HEK293 (cell line): ENCODE data around the gene PBX3.

Source experiments
- CTCF ChIA-PET: fragments of 350-600 bp; formaldehyde crosslinking; extraction: SDS; loops from one replicate; lab custom pipeline; 2021; ENCODE audit warnings: antibody characterized with exemption; lab: Yijun Ruan, JAX
- POLR2A ChIA-PET: fragments of 300-600 bp; formaldehyde crosslinking; extraction: SDS; loops from one replicate; lab custom pipeline; 2020; ENCODE audit warnings: antibody characterized with exemption, inconsistent platforms; lab: Yijun Ruan, JAX
- H3K27ac ChIP-seq: fragments of 200-500 bp; sonication (Bioruptor generic); 2 replicates; pipeline ENCODE4 v1.5.1; 2014; ENCODE audit warnings: low read depth, low read length, control low read depth, inconsistent platforms; ENCODE audit errors: extremely low read depth
- H3K36me3 ChIP-seq, 2 experiments: fragments of 200-500 bp in 1 of 2; sonication (Bioruptor generic) in 1 of 2; 1 replicate in 1 of 2; 2 replicates in 1 of 2; pipeline ENCODE4 v1.5.1; 2014 to 2017; ENCODE audit warnings: inconsistent platforms in 2 of 2, low read length in 2 of 2; ENCODE audit not compliant: control insufficient read depth in 2 of 2, insufficient read depth in 1 of 2
- H3K4me1 ChIP-seq: fragments of 200-500 bp; sonication (Bioruptor generic); 2 replicates; pipeline ENCODE4 v1.5.1; 2014; ENCODE audit warnings: mild to moderate bottlenecking, low read length, inconsistent platforms; ENCODE audit not compliant: control insufficient read depth, insufficient read depth
- H3K4me3 ChIP-seq: 2 replicates; pipeline ENCODE4 v1.5.1; 2011; ENCODE audit warnings: low read depth, mild to moderate bottlenecking, control low read depth, low read length, moderate library complexity
- H3K9me3 ChIP-seq: fragments of 200-500 bp; sonication (Bioruptor generic); 2 replicates; pipeline ENCODE4 v1.5.1; 2014; ENCODE audit warnings: low read depth, low read length, inconsistent platforms; ENCODE audit not compliant: control insufficient read depth, insufficient read depth
- EGR2 ChIP-seq: fragments of 450-650 bp; formaldehyde crosslinking; IDR thresholded peaks from 2 replicates; pipeline ENCODE4 v1.5.1; 2016; ENCODE audit warnings: low read depth, missing biosample characterization, missing genetic modification characterization
- FEZF1 ChIP-seq: fragments of 450-650 bp; formaldehyde crosslinking; IDR thresholded peaks from 2 replicates; pipeline ENCODE4 v1.5.1; 2016; ENCODE audit warnings: missing biosample characterization, missing genetic modification characterization
- MEIS1 ChIP-seq: sonication (generic); formaldehyde crosslinking; IDR thresholded peaks from 2 replicates; pipeline ENCODE4 v1.8.1; 2022; ENCODE audit warnings: missing genetic modification reagents, mild to moderate bottlenecking, borderline replicate concordance
- SP3 ChIP-seq: fragments of 450-650 bp; formaldehyde crosslinking; IDR thresholded peaks from 2 replicates; pipeline ENCODE4 v1.5.1; 2016; ENCODE audit warnings: missing biosample characterization, missing genetic modification characterization
- ZBTB10 ChIP-seq: fragments of 450-650 bp; formaldehyde crosslinking; IDR thresholded peaks from 2 replicates; pipeline ENCODE4 v1.5.1; 2016; ENCODE audit warnings: missing biosample characterization, missing genetic modification characterization
- ZBTB26 ChIP-seq: fragments of 450-650 bp; formaldehyde crosslinking; optimal IDR thresholded peaks from 2 replicates; pipeline ENCODE3; 2016; ENCODE audit warnings: missing biosample characterization, mild to moderate bottlenecking, missing genetic modification characterization
- ZBTB8A ChIP-seq: fragments of 450-650 bp; formaldehyde crosslinking; IDR thresholded peaks from 2 replicates; pipeline ENCODE4 v1.5.1; 2016; ENCODE audit warnings: missing biosample characterization, missing genetic modification characterization
- ZFHX2 ChIP-seq: fragments of 450-650 bp; formaldehyde crosslinking; conservative IDR thresholded peaks from 2 replicates; pipeline ENCODE4 v1.5.1; 2016; ENCODE audit warnings: missing biosample characterization, missing genetic modification characterization
- ZFP69B ChIP-seq: fragments of 450-650 bp; formaldehyde crosslinking; IDR thresholded peaks from 2 replicates; pipeline ENCODE4 v1.5.1; 2016; ENCODE audit warnings: missing biosample characterization, missing genetic modification characterization
- ZNF184 ChIP-seq: fragments of 450-650 bp; IDR thresholded peaks from 2 replicates; pipeline ENCODE4 v1.5.1; 2018; ENCODE audit warnings: missing biosample characterization, mild to moderate bottlenecking, missing genetic modification characterization
- ZNF19 ChIP-seq: fragments of 450-650 bp; formaldehyde crosslinking; IDR thresholded peaks from 2 replicates; pipeline ENCODE4; 2016; ENCODE audit warnings: missing biosample characterization, missing genetic modification characterization, low read depth
- ZNF324 ChIP-seq: fragments of 450-650 bp; formaldehyde crosslinking; IDR thresholded peaks from 2 replicates; pipeline ENCODE4 v1.5.1; 2016; ENCODE audit warnings: missing biosample characterization, missing genetic modification characterization
- ZNF501 ChIP-seq: fragments of 450-650 bp; formaldehyde crosslinking; IDR thresholded peaks from 2 replicates; pipeline ENCODE4 v1.5.1; 2016; ENCODE audit warnings: missing biosample characterization, missing genetic modification characterization
- ZNF529 ChIP-seq: fragments of 450-650 bp; formaldehyde crosslinking; IDR thresholded peaks from 2 replicates; pipeline ENCODE4 v1.5.1; 2017; ENCODE audit warnings: missing genetic modification characterization, missing biosample characterization; ENCODE audit not compliant: insufficient replicate concordance
- ZNF544 ChIP-seq: fragments of 450-650 bp; formaldehyde crosslinking; IDR thresholded peaks from 2 replicates; pipeline ENCODE4 v1.5.0; 2017; ENCODE audit warnings: missing biosample characterization, missing genetic modification characterization
- ZNF560 ChIP-seq: fragments of 450-650 bp; formaldehyde crosslinking; IDR thresholded peaks from 2 replicates; pipeline ENCODE4 v1.5.1; 2017; ENCODE audit warnings: missing biosample characterization, missing genetic modification characterization, borderline replicate concordance
- ZNF585B ChIP-seq: fragments of 450-650 bp; formaldehyde crosslinking; IDR thresholded peaks from 2 replicates; pipeline ENCODE4 v1.5.1; 2016; ENCODE audit warnings: missing biosample characterization, missing genetic modification characterization
- ZNF623 ChIP-seq: fragments of 450-650 bp; formaldehyde crosslinking; IDR thresholded peaks from 2 replicates; pipeline ENCODE4 v1.5.1; 2016; ENCODE audit warnings: missing biosample characterization, missing genetic modification characterization
- ZNF639 ChIP-seq: fragments of 450-650 bp; formaldehyde crosslinking; IDR thresholded peaks from 2 replicates; pipeline ENCODE4 v1.5.1; 2016; ENCODE audit warnings: missing biosample characterization, missing genetic modification characterization
- ZNF660 ChIP-seq: fragments of 450-650 bp; IDR thresholded peaks from 2 replicates; pipeline ENCODE4 v1.5.1; 2018; ENCODE audit warnings: missing biosample characterization, mild to moderate bottlenecking, missing genetic modification characterization
- ZNF677 ChIP-seq: fragments of 450-650 bp; IDR thresholded peaks from 2 replicates; pipeline ENCODE4 v1.5.0; 2018; ENCODE audit warnings: missing biosample characterization, mild to moderate bottlenecking, missing genetic modification characterization, moderate library complexity
- ZNF791 ChIP-seq: fragments of 450-650 bp; formaldehyde crosslinking; IDR thresholded peaks from 2 replicates; pipeline ENCODE4 v1.5.1; 2016; ENCODE audit warnings: missing biosample characterization, missing genetic modification characterization
- TF ChIP-seq, protein P1 (sequence below): fragments of 450-650 bp; formaldehyde crosslinking; IDR thresholded peaks from 2 replicates; pipeline ENCODE4 v1.5.1; 2016; ENCODE audit warnings: missing biosample characterization, missing genetic modification characterization, low read depth
- TF ChIP-seq, protein P2 (sequence below): fragments of 450-650 bp; formaldehyde crosslinking; IDR thresholded peaks from 2 replicates; pipeline ENCODE4 v1.5.1; 2017; ENCODE audit warnings: missing biosample characterization, missing genetic modification characterization

PBX3 gene

GRCh38 chr9:125889476-125890419, 142.6 kb downstream of the PBX3 start (continued):
- TF ChIP-seq ZBTB8A (peak; percentile 19; the same call in 1 of the 2 replicates), ZFP69B (tag by site-specific recombination) (no peak), FEZF1 (no peak), ZNF585B (tag by site-specific recombination) (no peak), SP3 (tag by site-specific recombination) (no peak), ZNF544 (no peak), ZBTB26 (tag by site-specific recombination) (peak; percentile 50), ZFHX2 (tag by site-specific recombination) (no peak), ZNF660 (0 out of 2 replicates have a peak, but pooled peaks have one; percentile 14)

DNA sequence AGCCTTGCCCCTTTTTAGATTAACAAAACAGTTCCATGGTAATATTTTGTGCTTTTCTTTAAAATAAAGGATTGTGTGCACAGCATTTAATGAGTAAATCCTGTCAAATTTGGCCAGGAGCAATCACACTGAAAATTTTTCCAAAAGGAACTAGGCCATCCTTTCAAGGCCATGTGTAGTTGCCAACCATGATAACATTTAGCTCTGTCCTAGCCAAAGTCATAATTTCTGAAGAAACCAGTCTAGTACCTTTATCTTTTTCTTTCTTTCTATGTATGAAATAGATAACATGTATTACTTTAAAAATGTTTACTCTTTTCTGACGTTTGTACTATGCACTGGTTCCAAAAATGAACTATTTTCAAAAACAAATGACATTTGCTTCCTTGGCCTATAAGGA, 143.7 kb downstream of the PBX3 start:
- Histone ChIP-seq H3K9me3 (no peaks in the 10 kb centered on the region), H3K4me3 (no peak overlapping the region), H3K27ac (no peak overlapping the region), H3K36me3 (no peaks in the 10 kb centered on the region), H3K4me1 (peaks cover 48% of the 10 kb centered on the region)
- ChIA-PET CTCF (no interaction called here), POLR2A (no interaction called here)
- TF ChIP-seq ZFP69B (tag by site-specific recombination) (no peak), ZNF324 (no peak), ZBTB10 (no peak), ZNF639 (tag by site-specific recombination) (no peak), ZNF19 (tag by site-specific recombination) (no peak), ZNF677 (tag by site-specific recombination) (no peak), EGR2 (tag by site-specific recombination) (no peak), MEIS1 (CRISPR knock-in tag) (no peak), ZNF791 (tag by site-specific recombination) (no peak), ZNF184 (no peak), ZNF623 (no peak), ZNF501 (tag by site-specific recombination) (no peak), ZNF529 (tag by site-specific recombination) (no peak), ZFHX2 (tag by site-specific recombination) (no peak), ZNF560 (no peak)
- TF ChIP-seq, protein P1, sequence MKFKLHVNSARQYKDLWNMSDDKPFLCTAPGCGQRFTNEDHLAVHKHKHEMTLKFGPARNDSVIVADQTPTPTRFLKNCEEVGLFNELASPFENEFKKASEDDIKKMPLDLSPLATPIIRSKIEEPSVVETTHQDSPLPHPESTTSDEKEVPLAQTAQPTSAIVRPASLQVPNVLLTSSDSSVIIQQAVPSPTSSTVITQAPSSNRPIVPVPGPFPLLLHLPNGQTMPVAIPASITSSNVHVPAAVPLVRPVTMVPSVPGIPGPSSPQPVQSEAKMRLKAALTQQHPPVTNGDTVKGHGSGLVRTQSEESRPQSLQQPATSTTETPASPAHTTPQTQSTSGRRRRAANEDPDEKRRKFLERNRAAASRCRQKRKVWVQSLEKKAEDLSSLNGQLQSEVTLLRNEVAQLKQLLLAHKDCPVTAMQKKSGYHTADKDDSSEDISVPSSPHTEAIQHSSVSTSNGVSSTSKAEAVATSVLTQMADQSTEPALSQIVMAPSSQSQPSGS (tag by site-specific recombination): no peak
- TF ChIP-seq, protein P2, sequence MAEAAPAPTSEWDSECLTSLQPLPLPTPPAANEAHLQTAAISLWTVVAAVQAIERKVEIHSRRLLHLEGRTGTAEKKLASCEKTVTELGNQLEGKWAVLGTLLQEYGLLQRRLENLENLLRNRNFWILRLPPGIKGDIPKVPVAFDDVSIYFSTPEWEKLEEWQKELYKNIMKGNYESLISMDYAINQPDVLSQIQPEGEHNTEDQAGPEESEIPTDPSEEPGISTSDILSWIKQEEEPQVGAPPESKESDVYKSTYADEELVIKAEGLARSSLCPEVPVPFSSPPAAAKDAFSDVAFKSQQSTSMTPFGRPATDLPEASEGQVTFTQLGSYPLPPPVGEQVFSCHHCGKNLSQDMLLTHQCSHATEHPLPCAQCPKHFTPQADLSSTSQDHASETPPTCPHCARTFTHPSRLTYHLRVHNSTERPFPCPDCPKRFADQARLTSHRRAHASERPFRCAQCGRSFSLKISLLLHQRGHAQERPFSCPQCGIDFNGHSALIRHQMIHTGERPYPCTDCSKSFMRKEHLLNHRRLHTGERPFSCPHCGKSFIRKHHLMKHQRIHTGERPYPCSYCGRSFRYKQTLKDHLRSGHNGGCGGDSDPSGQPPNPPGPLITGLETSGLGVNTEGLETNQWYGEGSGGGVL (tag by site-specific recombination): no peak
